Peyer's patch (tissue), 4 donors: ENCODE results near the gene HHIP.

ENCODE experiments used
- CTCF ChIP-seq, 6 experiments: fragments of 450-650 bp in 4 of 6; fragments of 200-600 bp in 2 of 6; sonication (generic) in 1 of 6; IDR thresholded peaks; one replicate each; pipeline ENCODE4 v1.5.1; 2017 to 2019; ENCODE audit warnings: antibody characterized with exemption in 6 of 6, mild to moderate bottlenecking in 3 of 6, moderate library complexity in 1 of 6
- POLR2A ChIP-seq, 2 donors: fragments of 450-650 bp; IDR thresholded peaks; one replicate each; pipeline ENCODE4 v1.5.1; 2017; ENCODE audit warnings: antibody characterized with exemption in 2 of 2, mild to moderate bottlenecking in 2 of 2, moderate library complexity in 2 of 2

GRCh38 chr4:144666539-144667175, 20.7 kb downstream of the HHIP start:
- TF ChIP-seq CTCF (IDR thresholded peaks at IDR 0.05) (no peak), POLR2A (IDR thresholded peaks at IDR 0.05) (no peak)
